ENCODE measurements around the gene NTNG2.
"Not testable (repeated sequence)": the region's sequence is repeated elsewhere in the genome, so short reads cannot be mapped to it uniquely, and the experiment has no call there.

NTNG2 gene

DNA sequence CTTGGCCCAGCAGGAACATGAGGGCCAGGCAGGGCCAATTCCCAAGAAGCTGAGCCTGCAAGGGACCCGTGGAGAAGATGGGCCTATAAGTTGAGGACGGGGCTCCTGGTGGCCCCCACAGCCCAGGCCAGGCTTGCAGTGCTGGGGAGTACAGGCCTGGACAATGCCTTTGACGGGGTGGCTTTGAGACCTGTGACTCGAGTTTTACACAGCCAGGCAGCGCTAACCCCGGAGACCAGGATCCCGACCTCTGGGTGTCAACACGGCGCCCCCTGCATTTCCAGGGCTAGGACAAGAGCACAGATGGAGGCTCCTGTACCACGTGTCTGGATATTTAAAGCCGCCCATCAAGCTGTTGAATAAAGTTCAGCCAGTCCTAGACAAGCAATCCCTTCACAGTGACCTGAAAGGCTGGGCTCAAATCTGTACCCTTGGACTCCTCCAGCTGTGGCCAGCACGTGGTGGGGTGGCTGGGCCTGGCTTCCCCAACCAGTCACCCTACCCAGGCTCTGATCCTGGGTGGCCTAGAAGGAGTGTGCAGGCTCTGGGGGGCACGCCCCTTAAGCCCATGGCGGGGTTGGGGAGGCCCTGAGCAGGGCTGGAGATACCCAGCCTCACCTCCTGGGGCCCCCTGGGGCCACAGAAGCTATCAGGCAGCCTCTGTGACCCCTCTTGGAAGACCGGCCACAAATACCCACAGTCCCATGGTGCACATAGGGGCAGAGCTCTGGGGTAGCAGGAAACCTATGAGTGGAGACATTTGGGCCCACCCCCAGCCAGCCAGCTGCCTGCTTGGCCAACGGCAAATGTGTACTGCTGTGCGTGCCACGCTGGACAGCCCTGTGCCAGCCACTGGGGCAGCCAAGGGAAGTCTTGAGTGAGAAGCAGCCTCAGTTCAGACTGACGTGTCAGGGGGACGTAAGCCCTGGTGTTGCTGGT is 88.7 kb downstream of the NTNG2 start:
- DNase-seq (ENCODE audit: low spot score) = no peak

- no peak for DNase-seq (ENCODE audit: low spot score)
These were observed 99.0 kb downstream of the NTNG2 start for GRCh38 chr9:132260846-132261245.

GRCh38 chr9:132266017-132266416 is 104.2 kb downstream of the NTNG2 start:
- no peak for DNase-seq (ENCODE audit: low spot score)

DNA sequence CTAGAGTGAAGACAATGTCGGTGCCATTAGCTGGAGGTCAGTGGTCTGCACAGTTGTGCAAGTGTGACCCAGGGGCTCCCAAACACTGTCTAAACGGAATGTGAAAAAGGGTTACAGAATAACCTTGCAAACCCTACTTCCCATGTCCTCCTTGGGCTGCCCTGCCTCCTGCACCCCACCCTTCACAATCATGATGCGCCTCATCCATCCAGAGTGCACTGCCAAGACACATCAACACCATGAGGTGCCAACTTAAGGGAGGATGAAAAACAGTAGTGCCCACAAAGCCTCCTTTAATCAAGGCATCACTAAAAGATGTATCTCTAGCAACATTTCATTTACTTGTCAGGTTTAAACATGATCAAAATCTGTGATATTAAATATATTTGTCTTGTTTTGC is 105.8 kb downstream of the NTNG2 start:
- DNase-seq (ENCODE audit: low spot score) = no peak

- DNase-seq (ENCODE audit: low spot score) = peak; percentile 69
These were observed 107.0 kb downstream of the NTNG2 start for GRCh38 chr9:132268725-132269352.

- DNase-seq (ENCODE audit: low spot score) = not testable (repeated sequence)
These were observed 108.1 kb downstream of the NTNG2 start for GRCh38 chr9:132269704-132270516.

DNA sequence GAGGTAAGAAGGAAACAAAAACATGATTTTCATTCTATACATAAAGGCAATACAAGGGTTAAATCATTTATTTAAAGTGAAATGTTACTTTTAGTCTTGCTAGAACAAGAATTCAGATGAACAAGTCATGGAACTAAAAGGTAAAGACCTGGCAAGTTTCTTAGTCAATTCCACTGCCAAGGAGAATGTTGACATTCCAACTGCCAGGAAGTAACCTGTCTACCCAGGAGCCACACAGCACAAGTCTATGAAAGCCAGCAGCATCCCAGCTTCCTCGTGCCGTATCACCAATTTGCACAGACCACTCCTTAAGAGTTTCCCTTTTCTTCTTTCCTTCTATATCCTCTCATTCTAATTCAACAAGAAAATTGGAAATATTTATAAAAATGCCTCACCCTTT is 113.0 kb downstream of the NTNG2 start:
- DNase-seq (ENCODE audit: low spot score) = no peak

GRCh38 chr9:132283165-132283564 is 121.3 kb downstream of the NTNG2 start:
- no peak for DNase-seq (ENCODE audit: low spot score)

DNA sequence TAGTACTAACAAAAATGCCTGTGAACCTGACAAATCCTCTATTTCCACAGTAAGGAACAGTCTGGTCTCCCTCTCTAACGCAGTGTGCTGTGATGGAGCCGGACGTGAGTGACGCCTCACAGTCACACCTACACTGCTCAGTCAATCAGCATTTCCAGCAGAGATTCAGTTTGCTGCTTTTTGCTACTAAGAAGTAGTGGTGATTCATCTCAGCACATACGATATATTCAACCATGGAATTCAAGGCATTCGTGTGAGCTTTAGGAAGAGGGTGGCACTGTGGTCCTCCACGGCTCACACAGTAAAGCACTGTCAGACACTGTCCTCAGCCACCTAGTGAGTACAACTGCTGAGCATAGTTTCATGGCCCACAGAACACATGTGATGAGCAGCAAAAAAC is 122.0 kb downstream of the NTNG2 start:
- no peak for DNase-seq (ENCODE audit: low spot score)

DNA sequence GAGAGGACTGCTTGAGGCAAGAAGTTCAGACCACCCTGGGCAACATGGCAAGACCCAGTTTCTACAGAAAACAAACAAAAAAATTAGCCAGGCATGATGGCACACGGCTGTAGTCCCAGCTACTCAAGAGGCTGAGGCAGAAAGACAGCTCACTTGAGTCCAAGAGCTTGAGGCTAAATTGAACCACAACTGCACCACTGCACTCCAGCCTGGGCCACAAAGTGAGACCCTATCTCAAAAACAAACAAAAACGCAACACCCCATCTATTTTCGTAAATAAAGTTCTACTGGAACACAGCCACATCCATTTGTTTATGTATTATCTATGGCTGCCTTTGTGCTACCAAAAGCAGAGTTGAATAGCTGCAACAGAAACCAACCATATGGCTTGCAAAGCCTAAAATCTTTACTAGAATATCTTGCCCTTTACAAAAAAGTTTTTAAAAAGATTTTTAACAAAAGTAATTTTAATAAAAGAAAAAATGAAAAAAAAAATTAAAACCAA is 125.5 kb downstream of the NTNG2 start:
- no peak for DNase-seq (ENCODE audit: low spot score)

GRCh38 chr9:132288361-132288760 is 126.5 kb downstream of the NTNG2 start:
- DNase-seq (ENCODE audit: low spot score) = no peak

- no peak for DNase-seq (ENCODE audit: low spot score)
These were observed 127.1 kb downstream of the NTNG2 start for GRCh38 chr9:132288966-132289365.

DNA sequence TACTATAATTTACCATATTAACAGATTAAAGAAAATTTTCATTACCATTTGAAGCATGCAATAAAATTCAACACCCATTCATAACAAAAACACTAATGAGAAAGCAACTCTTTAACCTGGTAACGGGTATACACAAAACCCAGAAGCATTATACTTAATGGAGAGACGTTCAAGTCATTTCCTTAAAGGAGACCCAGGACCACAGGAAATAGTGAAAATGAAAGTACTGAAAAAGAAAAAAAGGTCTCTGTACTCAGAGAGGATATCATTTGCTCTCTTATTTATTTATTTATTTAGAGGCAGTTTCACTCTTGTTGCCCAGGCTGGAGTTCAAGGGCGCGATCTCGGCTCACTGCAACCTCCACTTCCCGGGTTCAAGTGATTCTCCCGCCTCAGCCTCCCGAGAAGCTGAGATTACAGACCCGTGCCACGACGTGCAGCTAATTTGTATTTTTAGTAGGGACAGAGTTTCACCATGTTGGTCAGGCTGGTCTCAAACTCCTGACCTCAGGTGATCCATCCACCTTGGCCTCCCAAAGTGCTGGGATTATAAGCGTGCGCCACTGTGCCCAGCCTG is 131.4 kb downstream of the NTNG2 start:
- DNase-seq (ENCODE audit: low spot score) = no peak

Data from pons (tissue), 1 donor.